GM12878 (cell line): ENCODE data around the gene NAT10. TPM values are rescaled to one million over a fixed set of nuclear protein-coding genes. Genes with fewer than 3 reads are reported as not detected.

Experiments
- ATAC-seq: fragments of 200-7000 bp; cut with Tn5 transposase; 3 replicates; pipeline ENCODE4 v1.9.1; 2020; ENCODE audit warnings: mild to moderate bottlenecking, moderate library complexity
- BruUV-seq: library from RNA; stranded (reverse); fragments of 400-500 nt; replicated peaks from 2 replicates; lab custom pipeline; 2021; lab: Mats Ljungman, UMichigan
- CTCF ChIA-PET: fragments of 300-600 bp; sonication (Branson Sonifier 250); formaldehyde crosslinking; extraction: SDS; loops from one replicate; lab custom pipeline; 2021; ENCODE audit warnings: inconsistent platforms; lab: Yijun Ruan, JAX
- POLR2A ChIA-PET: fragments of 350-600 bp; formaldehyde crosslinking; extraction: SDS; loops from one replicate; lab custom pipeline; 2021; ENCODE audit warnings: inconsistent platforms; lab: Charles Lee
- RAD21 ChIA-PET: fragments of 300-600 bp; sonication (Branson Sonifier 250); formaldehyde crosslinking; loops from one replicate; lab custom pipeline; 2023; ENCODE audit warnings: antibody characterized with exemption; ENCODE audit not compliant: unreplicated experiment; lab: Charles Lee
- SMC1A ChIA-PET: fragments of 300-600 bp; sonication (Branson Sonifier 250); formaldehyde crosslinking; loops from one replicate; lab custom pipeline; 2023; ENCODE audit not compliant: unreplicated experiment, uncharacterized antibody; lab: Charles Lee
- DNase-seq: peaks from one replicate; pipeline ENCODE4 v3.0.0-alpha.2; 2011; ENCODE audit warnings: low read depth, low spot score
- FAIRE-seq: peaks from 3 replicates; lab custom pipeline; 2011; peaks lifted over from hg19 to GRCh38; lab: Jason Lieb, UNC
- H2AFZ ChIP-seq: 2 replicates; pipeline ENCODE4 v1.6.0; 2011; ENCODE audit warnings: low read depth, low read length, control low read depth; ENCODE audit not compliant: control insufficient read depth
- H3K27ac ChIP-seq: 2 replicates; pipeline ENCODE4 v1.5.1; 2011; ENCODE audit warnings: control low read depth; ENCODE audit not compliant: control insufficient read depth, insufficient read depth
- H3K27me3 ChIP-seq, 2 experiments: replicated peaks in 1 of 2; 2 replicates each; pipeline versions ENCODE4 v1.6.0 to v1.6.1; 2011; ENCODE audit warnings: low read length in 1 of 2; ENCODE audit not compliant: control insufficient read depth in 2 of 2, insufficient read depth in 2 of 2
- H3K36me3 ChIP-seq, 2 experiments: 2 replicates each; pipeline ENCODE4 v1.5.1; 2011; ENCODE audit warnings: low read length in 1 of 2; ENCODE audit not compliant: control insufficient read depth in 2 of 2, insufficient read depth in 2 of 2
- H3K4me1 ChIP-seq: 2 replicates; pipeline ENCODE4 v1.6.1; 2011; ENCODE audit warnings: mild to moderate bottlenecking, low read length, moderate library complexity, mixed read lengths; ENCODE audit not compliant: control insufficient read depth, insufficient read depth
- H3K4me2 ChIP-seq: 2 replicates; pipeline ENCODE4 v1.6.0; 2011; ENCODE audit warnings: control low read depth; ENCODE audit not compliant: control insufficient read depth, insufficient read depth
- H3K4me3 ChIP-seq: fragments of 200-600 bp; sonication (generic); 2 replicates; pipeline ENCODE4 v1.5.1; 2016
- H3K79me2 ChIP-seq: 2 replicates; pipeline ENCODE4 v1.6.0; 2011; ENCODE audit warnings: low read length; ENCODE audit not compliant: control insufficient read depth, insufficient read depth
- H3K9ac ChIP-seq: 2 replicates; pipeline ENCODE4 v1.8.0; 2011; ENCODE audit warnings: low read length, control low read depth, mixed read lengths; ENCODE audit not compliant: control insufficient read depth, insufficient read depth
- H3K9me3 ChIP-seq: replicated peaks from 3 replicates; pipeline ENCODE4 v1.5.1; 2011; ENCODE audit warnings: mild to moderate bottlenecking, low read length; ENCODE audit not compliant: control insufficient read depth, insufficient read depth
- H4K20me1 ChIP-seq: 2 replicates; pipeline ENCODE4 v1.6.0; 2011; ENCODE audit not compliant: control insufficient read depth, insufficient read depth
- BACH1 ChIP-seq: fragments of 450-650 bp; IDR thresholded peaks from 2 replicates; pipeline ENCODE4 v1.6.1; 2017; ENCODE audit warnings: mild to moderate bottlenecking, borderline replicate concordance
- GATAD2B ChIP-seq: fragments of 450-650 bp; conservative IDR thresholded peaks from 2 replicates; pipeline ENCODE4 v1.6.1; 2017; ENCODE audit warnings: low read depth, mild to moderate bottlenecking, moderate library complexity
- JUNB ChIP-seq: IDR thresholded peaks from 2 replicates; pipeline ENCODE4 v1.6.1; 2016; ENCODE audit warnings: antibody characterized with exemption, mild to moderate bottlenecking
- MEF2A ChIP-seq: IDR thresholded peaks from 2 replicates; pipeline ENCODE4 v1.6.1; 2011; ENCODE audit warnings: low read depth, mild to moderate bottlenecking, low read length, moderate library complexity; ENCODE audit not compliant: insufficient read depth
- MXI1 ChIP-seq: fragments of 150-350 bp; IDR thresholded peaks from 2 replicates; pipeline ENCODE4 v1.6.1; 2011; ENCODE audit warnings: low read depth, mild to moderate bottlenecking, inconsistent platforms, low read length, improper control_type of control experiment
- NBN ChIP-seq: fragments of 450-650 bp; IDR thresholded peaks from 2 replicates; pipeline ENCODE4 v1.6.1; 2016
- POLR2AphosphoS2 ChIP-seq: IDR thresholded peaks from 2 replicates; pipeline ENCODE4 v1.6.1; 2011; ENCODE audit warnings: low read depth, mild to moderate bottlenecking, low read length, improper control_type of control experiment, moderate library complexity
- RAD51 ChIP-seq: fragments of 450-650 bp; IDR thresholded peaks from 2 replicates; pipeline ENCODE4 v1.6.1; 2016; ENCODE audit warnings: moderate library complexity, mild to moderate bottlenecking, inconsistent platforms
- RBBP5 ChIP-seq: fragments of 200-600 bp; sonication (generic); conservative IDR thresholded peaks from 2 replicates; pipeline ENCODE4 v1.6.1; 2016
- SIX5 ChIP-seq: IDR thresholded peaks from 2 replicates; pipeline ENCODE4 v1.6.1; 2011; ENCODE audit warnings: mild to moderate bottlenecking, low read depth, low read length, moderate library complexity; ENCODE audit not compliant: severe bottlenecking
- SUZ12 ChIP-seq: fragments of 200-600 bp; sonication (generic); IDR thresholded peaks from one replicate; pipeline ENCODE4 v1.6.1; 2018; ENCODE audit warnings: antibody characterized with exemption, mild to moderate bottlenecking; ENCODE audit not compliant: unreplicated experiment
- TAF1 ChIP-seq: IDR thresholded peaks from 2 replicates; pipeline ENCODE4 v1.6.1; 2011; ENCODE audit warnings: mild to moderate bottlenecking, low read depth, low read length, borderline replicate concordance
- TCF12 ChIP-seq: IDR thresholded peaks from 2 replicates; pipeline ENCODE4 v1.6.1; 2011; ENCODE audit warnings: low read depth, mild to moderate bottlenecking, low read length
- WGBS: methylation state at CpG from one replicate; pipeline ENCODE4 v1.1.6; 2016; ENCODE audit warnings: low lambda C conversion rate; ENCODE audit not compliant: insufficient replicate concordance, insufficient coverage; ENCODE audit errors: missing lambda C conversion rate; 5-methylcytosine and 5-hydroxymethylcytosine counted together
- in situ Hi-C: fragments of 300-500 bp; cut with MboI; formaldehyde crosslinking; loops from 9 replicates; pipeline ENCODE4 v1.14.3; 2018; ENCODE audit warnings: mixed read lengths
- intact Hi-C: fragments of 100-400 bp; cut with micrococcal nuclease; formaldehyde crosslinking; loops from one replicate; pipeline ENCODE4 v1.14.2; 2022; ENCODE audit not compliant: unreplicated experiment
- polyA plus RNA-seq, 11 experiments: library from polyadenylated mRNA; depleted of rRNA in 4 of 11; unstranded in 6 of 11; stranded (reverse) in 5 of 11; fragments of >200 nt; fragmentation: Nextera tagmentation in 4 of 11; fragmentation: Illumina TruSeq in 1 of 11; extraction: Ambion mirVana in 4 of 11; extraction: Trizol in 1 of 11; gene quantifications; 1 replicate in 1 of 11; 2 replicates in 10 of 11; pipeline versions ENCODE4 v1.2.1 to v1.2.3, GENCODE V29; 2011 to 2016; ENCODE audit warnings: inconsistent platforms in 2 of 11, missing spikeins in 2 of 11, low read depth in 1 of 11
- total RNA-seq, 4 experiments: library from RNA; depleted of rRNA in 3 of 4; stranded (reverse); fragments of >200 nt in 3 of 4; fragmentation: Illumina TruSeq in 1 of 4; extraction: Trizol in 1 of 4; gene quantifications; 2 replicates each; pipeline versions ENCODE4 v1.2.1 to v1.2.3, GENCODE V29; 2013 to 2021
- TF ChIP-seq, protein P1 (sequence below): IDR thresholded peaks from 2 replicates; pipeline ENCODE4 v1.6.1; 2012; ENCODE audit warnings: low read length, inconsistent platforms
- TF ChIP-seq, protein P2 (sequence below): fragments of 450-650 bp; IDR thresholded peaks from 2 replicates; pipeline ENCODE4 v1.6.1; 2017; ENCODE audit warnings: mild to moderate bottlenecking, low read depth, inconsistent platforms; ENCODE audit not compliant: poor library complexity, severe bottlenecking
- TF ChIP-seq, protein P3 (sequence below): fragments of 150-350 bp; IDR thresholded peaks from 2 replicates; pipeline ENCODE4 v1.6.1; 2014; ENCODE audit warnings: mild to moderate bottlenecking, low read depth, low read length
- TF ChIP-seq, protein P4 (sequence below): fragments of 450-650 bp; IDR thresholded peaks from 2 replicates; pipeline ENCODE4 v1.6.1; 2018; ENCODE audit warnings: borderline replicate concordance, mild to moderate bottlenecking; ENCODE audit not compliant: partially characterized antibody

NAT10 gene
- total and polyA plus RNA-seq, 10 of the 15 experiments (the other 5 are each of a cell fraction or from before 2014, with no cell fraction given), result 45.1 to 95.5 (median 72.8) TPM

DNA sequence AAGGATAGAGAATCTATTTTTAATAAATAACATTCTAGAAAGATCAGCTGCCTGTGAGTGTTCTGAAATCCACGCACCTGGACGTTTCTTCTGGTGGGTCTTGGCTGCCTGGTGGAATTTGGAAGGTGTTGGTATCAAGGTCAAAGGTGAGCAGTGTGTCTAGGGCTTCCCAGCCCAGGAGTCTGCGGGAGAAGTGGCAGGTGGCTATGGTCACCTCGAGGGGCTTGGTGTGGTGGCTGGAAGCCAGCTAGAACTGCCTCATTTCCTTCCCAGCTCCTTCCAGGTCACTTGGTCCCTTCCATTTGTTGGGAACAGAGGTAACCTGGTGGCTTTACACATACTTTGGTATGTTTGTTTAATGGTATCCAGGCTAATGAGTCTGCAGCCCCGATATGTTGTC lies 41.4 kb downstream of the NAT10 start:
- in situ Hi-C loops (no loop called here), intact Hi-C loops (loop anchor here (5.0 kb wide), 1 partner anchor 145 kb away; no protein-coding TSS in a partner anchor)
- Histone ChIP-seq H3K4me2 (no peak overlapping the region; the same call in 1 of the 2 replicates), H3K27me3 (no peaks in the 10 kb centered on the region), H3K9ac (no peak overlapping the region), H3K9me3 (no peaks in the 10 kb centered on the region), H3K79me2 (no peaks in the 10 kb centered on the region; the same call in 1 of the 2 replicates), H3K27ac (peak overlapping the region; percentile 82), H3K4me1 (peaks cover 33% of the 10 kb centered on the region), H2AFZ (no peak overlapping the region), H3K36me3 (peaks cover 26 to 58% of the 10 kb centered on the region in 2 experiments), H3K4me3 (no peak overlapping the region), H4K20me1 (no peaks in the 10 kb centered on the region)
- FAIRE-seq (no peak), ATAC-seq (no peak), DNase-seq (no peak)
- ChIA-PET RAD21 (interaction anchor here (1.6 to 2.9 kb wide), 2 partner anchors 8 to 28 kb away, joined by 7 to 15 read pairs; no protein-coding TSS in a partner anchor), POLR2A (interaction anchor here (0.6 kb wide), 1 partner anchor 8 kb away, joined by 3 read pairs; no protein-coding TSS in a partner anchor), SMC1A (interaction anchor here (1.1 to 1.5 kb wide), 3 partner anchors 15 to 27 kb away, joined by 3 to 5 read pairs (median 3); no protein-coding TSS in a partner anchor), CTCF (interaction anchor here (1.2 kb wide), 1 partner anchor 150 kb away, joined by 3 read pairs; no protein-coding TSS in a partner anchor)
- BruUV-seq, result no TSS peak
- WGBS, result 97% methylated on average over 5 of the region's 5 CpGs
- TF ChIP-seq, protein P1, sequence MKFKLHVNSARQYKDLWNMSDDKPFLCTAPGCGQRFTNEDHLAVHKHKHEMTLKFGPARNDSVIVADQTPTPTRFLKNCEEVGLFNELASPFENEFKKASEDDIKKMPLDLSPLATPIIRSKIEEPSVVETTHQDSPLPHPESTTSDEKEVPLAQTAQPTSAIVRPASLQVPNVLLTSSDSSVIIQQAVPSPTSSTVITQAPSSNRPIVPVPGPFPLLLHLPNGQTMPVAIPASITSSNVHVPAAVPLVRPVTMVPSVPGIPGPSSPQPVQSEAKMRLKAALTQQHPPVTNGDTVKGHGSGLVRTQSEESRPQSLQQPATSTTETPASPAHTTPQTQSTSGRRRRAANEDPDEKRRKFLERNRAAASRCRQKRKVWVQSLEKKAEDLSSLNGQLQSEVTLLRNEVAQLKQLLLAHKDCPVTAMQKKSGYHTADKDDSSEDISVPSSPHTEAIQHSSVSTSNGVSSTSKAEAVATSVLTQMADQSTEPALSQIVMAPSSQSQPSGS, result no peak
- TF ChIP-seq, protein P2, sequence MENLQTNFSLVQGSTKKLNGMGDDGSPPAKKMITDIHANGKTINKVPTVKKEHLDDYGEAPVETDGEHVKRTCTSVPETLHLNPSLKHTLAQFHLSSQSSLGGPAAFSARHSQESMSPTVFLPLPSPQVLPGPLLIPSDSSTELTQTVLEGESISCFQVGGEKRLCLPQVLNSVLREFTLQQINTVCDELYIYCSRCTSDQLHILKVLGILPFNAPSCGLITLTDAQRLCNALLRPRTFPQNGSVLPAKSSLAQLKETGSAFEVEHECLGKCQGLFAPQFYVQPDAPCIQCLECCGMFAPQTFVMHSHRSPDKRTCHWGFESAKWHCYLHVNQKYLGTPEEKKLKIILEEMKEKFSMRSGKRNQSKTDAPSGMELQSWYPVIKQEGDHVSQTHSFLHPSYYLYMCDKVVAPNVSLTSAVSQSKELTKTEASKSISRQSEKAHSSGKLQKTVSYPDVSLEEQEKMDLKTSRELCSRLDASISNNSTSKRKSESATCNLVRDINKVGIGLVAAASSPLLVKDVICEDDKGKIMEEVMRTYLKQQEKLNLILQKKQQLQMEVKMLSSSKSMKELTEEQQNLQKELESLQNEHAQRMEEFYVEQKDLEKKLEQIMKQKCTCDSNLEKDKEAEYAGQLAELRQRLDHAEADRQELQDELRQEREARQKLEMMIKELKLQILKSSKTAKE, result no peak
- TF ChIP-seq TAF1 (no peak), POLR2AphosphoS2 (no peak), MEF2A (no peak), MXI1 (no peak), TCF12 (no peak), RBBP5 (no peak), RAD51 (no peak), BACH1 (no peak), NBN (no peak), JUNB (no peak), SIX5 (no peak), SUZ12 (no peak), GATAD2B (no peak)
- TF ChIP-seq, protein P3, sequence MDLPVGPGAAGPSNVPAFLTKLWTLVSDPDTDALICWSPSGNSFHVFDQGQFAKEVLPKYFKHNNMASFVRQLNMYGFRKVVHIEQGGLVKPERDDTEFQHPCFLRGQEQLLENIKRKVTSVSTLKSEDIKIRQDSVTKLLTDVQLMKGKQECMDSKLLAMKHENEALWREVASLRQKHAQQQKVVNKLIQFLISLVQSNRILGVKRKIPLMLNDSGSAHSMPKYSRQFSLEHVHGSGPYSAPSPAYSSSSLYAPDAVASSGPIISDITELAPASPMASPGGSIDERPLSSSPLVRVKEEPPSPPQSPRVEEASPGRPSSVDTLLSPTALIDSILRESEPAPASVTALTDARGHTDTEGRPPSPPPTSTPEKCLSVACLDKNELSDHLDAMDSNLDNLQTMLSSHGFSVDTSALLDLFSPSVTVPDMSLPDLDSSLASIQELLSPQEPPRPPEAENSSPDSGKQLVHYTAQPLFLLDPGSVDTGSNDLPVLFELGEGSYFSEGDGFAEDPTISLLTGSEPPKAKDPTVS, result no peak
- TF ChIP-seq, protein P4, sequence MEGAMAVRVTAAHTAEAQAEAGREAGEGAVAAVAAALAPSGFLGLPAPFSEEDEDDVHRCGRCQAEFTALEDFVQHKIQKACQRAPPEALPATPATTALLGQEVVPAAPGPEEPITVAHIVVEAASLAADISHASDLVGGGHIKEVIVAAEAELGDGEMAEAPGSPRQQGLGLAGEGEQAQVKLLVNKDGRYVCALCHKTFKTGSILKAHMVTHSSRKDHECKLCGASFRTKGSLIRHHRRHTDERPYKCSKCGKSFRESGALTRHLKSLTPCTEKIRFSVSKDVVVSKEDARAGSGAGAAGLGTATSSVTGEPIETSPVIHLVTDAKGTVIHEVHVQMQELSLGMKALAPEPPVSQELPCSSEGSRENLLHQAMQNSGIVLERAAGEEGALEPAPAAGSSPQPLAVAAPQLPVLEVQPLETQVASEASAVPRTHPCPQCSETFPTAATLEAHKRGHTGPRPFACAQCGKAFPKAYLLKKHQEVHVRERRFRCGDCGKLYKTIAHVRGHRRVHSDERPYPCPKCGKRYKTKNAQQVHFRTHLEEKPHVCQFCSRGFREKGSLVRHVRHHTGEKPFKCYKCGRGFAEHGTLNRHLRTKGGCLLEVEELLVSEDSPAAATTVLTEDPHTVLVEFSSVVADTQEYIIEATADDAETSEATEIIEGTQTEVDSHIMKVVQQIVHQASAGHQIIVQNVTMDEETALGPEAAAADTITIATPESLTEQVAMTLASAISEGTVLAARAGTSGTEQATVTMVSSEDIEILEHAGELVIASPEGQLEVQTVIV, result no peak
